Mesendoderm (in vitro differentiated cells): ENCODE measurements around the gene MTF1.
A peak's percentile ranks its signal among the peaks of the same experiment; 100 is the strongest.

Experiments
- DNase-seq: peaks from one replicate; pipeline ENCODE4 v3.0.0; 2013
- H2AK5ac ChIP-seq: 2 replicates; pipeline ENCODE4 v1.6.1; 2013; ENCODE audit warnings: low read length, inconsistent platforms
- H2BK120ac ChIP-seq: 2 replicates; pipeline ENCODE4 v1.6.1; 2013; ENCODE audit warnings: low read depth, mild to moderate bottlenecking, low read length, moderate library complexity, mixed read lengths
- H2BK15ac ChIP-seq: replicated peaks from 2 replicates; pipeline ENCODE4 v1.6.1; 2013; ENCODE audit warnings: low read depth, mild to moderate bottlenecking, moderate library complexity
- H2BK5ac ChIP-seq: 2 replicates; pipeline ENCODE4 v1.6.1; 2013; ENCODE audit warnings: low read length, inconsistent platforms
- H3K18ac ChIP-seq: 2 replicates; pipeline ENCODE4 v1.6.1; 2013; ENCODE audit warnings: mild to moderate bottlenecking, low read length, mixed read lengths
- H3K23ac ChIP-seq: one replicate; pipeline ENCODE4 v1.6.1; 2013; ENCODE audit warnings: low read length
- H3K27ac ChIP-seq: 2 replicates; pipeline ENCODE4 v1.5.1; 2013; ENCODE audit warnings: low read depth, mild to moderate bottlenecking, inconsistent platforms, low read length, moderate library complexity
- H3K27me3 ChIP-seq: 2 replicates; pipeline ENCODE4 v1.6.1; 2013; ENCODE audit warnings: low read length, control low read depth, mild to moderate bottlenecking, inconsistent platforms; ENCODE audit not compliant: insufficient read depth, poor library complexity
- H3K36me3 ChIP-seq: 2 replicates; pipeline ENCODE4 v1.6.1; 2013; ENCODE audit warnings: low read length, inconsistent platforms; ENCODE audit not compliant: control insufficient read depth, insufficient read depth
- H3K4ac ChIP-seq: one replicate; pipeline ENCODE4 v1.6.1; 2013; ENCODE audit warnings: low read depth, mild to moderate bottlenecking, low read length, moderate library complexity
- H3K4me1 ChIP-seq: 2 replicates; pipeline ENCODE4 v1.6.1; 2013; ENCODE audit warnings: low read depth, low read length, inconsistent platforms; ENCODE audit not compliant: control insufficient read depth
- H3K4me2 ChIP-seq: 2 replicates; pipeline ENCODE4 v1.6.1; 2013; ENCODE audit warnings: low read length
- H3K4me3 ChIP-seq: 2 replicates; pipeline ENCODE4 v1.5.1; 2013; ENCODE audit warnings: mild to moderate bottlenecking, low read length
- H3K56ac ChIP-seq: one replicate; pipeline ENCODE4 v1.6.1; 2013; ENCODE audit warnings: low read length
- H3K79me1 ChIP-seq: 2 replicates; pipeline ENCODE4 v1.6.1; 2013; ENCODE audit warnings: low read length, inconsistent platforms
- H3K79me2 ChIP-seq: 2 replicates; pipeline ENCODE4 v1.6.1; 2013; ENCODE audit warnings: mild to moderate bottlenecking, low read length; ENCODE audit not compliant: control insufficient read depth, insufficient read depth
- H3K9ac ChIP-seq: 2 replicates; pipeline ENCODE4 v1.6.1; 2013; ENCODE audit warnings: low read length, inconsistent platforms
- H4K5ac ChIP-seq: one replicate; pipeline ENCODE4 v1.6.1; 2013; ENCODE audit warnings: low read length
- H4K8ac ChIP-seq: one replicate; pipeline ENCODE4 v1.6.1; 2013; ENCODE audit warnings: low read depth, mild to moderate bottlenecking, control low read depth, low read length, moderate library complexity
- WGBS: extraction: QIAGEN DNeasy Blood & Tissue Kit; methylation state at CpG from one replicate; pipeline ENCODE4 v1.1.7; 2013; ENCODE audit warnings: low lambda C conversion rate, missing lambda C conversion rate; ENCODE audit not compliant: insufficient coverage; ENCODE audit errors: extremely low coverage; 5-methylcytosine and 5-hydroxymethylcytosine counted together

Gene MTF1

DNA sequence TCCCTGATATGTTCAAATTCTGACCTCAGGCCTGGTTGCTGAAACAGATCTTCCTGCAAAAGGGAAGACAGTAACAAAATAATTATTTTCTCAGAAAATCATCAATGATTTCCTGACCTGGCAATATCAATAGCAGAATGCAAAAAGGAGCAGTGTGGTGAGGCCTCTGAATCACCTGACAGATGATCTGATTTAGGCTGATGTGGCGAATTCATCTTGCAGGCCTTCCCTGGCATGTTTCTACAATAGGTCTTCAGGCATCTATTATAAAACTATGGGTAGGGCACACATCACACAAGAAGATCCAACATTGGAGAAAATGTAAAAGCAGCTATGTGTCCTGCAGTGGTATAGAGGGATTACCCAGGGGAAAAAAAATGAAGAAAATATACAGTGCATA, 7.1 kb upstream of the MTF1 start:
- no peak for DNase-seq
- Histone ChIP-seq H3K79me1 (no peaks in the 10 kb centered on the region), H4K5ac (no peak overlapping the region), H3K79me2 (no peaks in the 10 kb centered on the region), H3K23ac (no peak overlapping the region), H3K27ac (no peak overlapping the region), H3K18ac (no peak overlapping the region), H3K27me3 (no peaks in the 10 kb centered on the region), H3K36me3 (peaks cover 2% of the 10 kb centered on the region), H4K8ac (no peak overlapping the region), H3K56ac (no peak overlapping the region), H3K4me3 (no peak overlapping the region), H2BK5ac (no peak overlapping the region), H2BK120ac (no peak overlapping the region), H3K9ac (no peak overlapping the region), H3K4ac (no peak overlapping the region), H2BK15ac (no peak overlapping the region), H3K4me1 (no peaks in the 10 kb centered on the region), H3K4me2 (no peak overlapping the region), H2AK5ac (no peak overlapping the region)
- WGBS = no CpG with 5 or more reads among the region's 1 CpG

DNA sequence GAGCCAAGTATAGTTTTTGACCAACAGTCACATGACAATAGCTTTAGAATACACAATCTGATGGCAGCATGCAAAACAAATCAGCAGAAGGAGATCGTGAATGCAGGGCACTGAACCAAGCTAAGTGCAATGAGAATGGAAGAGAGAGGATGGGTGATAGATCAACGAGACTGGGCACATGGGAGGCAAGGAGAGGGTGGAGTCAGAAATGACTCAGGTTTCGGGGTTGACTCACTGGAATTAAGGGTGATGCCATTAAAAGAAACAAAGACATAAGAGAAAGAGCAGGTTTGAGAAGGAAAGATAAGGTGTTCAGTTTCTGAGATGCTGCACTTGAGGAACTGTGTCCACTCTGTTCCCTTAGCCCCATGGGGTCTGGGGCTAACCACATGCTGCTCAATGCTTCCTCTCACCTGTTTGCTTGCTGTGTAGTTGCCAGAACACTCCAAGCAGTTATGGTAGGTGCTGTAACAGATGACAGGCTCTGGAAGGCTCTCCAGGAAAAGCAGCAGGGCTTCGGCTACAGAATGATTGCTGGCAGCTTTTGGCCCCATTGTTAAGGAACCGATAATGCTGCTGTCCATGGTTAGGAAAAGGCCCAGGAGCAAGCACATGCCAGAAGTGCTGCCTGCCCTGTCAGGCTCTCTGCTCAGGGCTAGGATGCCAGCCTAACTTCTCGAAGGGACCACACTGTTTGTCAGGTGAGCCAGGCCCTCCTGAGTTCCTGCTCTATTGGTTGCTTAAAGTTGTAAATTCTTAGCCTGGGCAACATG, 6.1 kb upstream of the MTF1 start:
- H3K27me3 ChIP-seq = no peaks in the 10 kb centered on the region
- H2BK5ac ChIP-seq = no peak overlapping the region
- no peak overlapping the region for H3K27ac ChIP-seq
- no peak overlapping the region for H2BK120ac ChIP-seq
- peaks cover 2% of the 10 kb centered on the region for H3K36me3 ChIP-seq
- no peak overlapping the region for H4K8ac ChIP-seq
- no peak for DNase-seq
- no peak overlapping the region for H2BK15ac ChIP-seq
- WGBS = no CpG with 5 or more reads among the region's 6 CpGs
- H3K9ac ChIP-seq = no peak overlapping the region
- no peak overlapping the region for H3K23ac ChIP-seq
- no peak overlapping the region for H4K5ac ChIP-seq
- no peak overlapping the region for H2AK5ac ChIP-seq
- no peaks in the 10 kb centered on the region for H3K4me1 ChIP-seq
- no peak overlapping the region for H3K18ac ChIP-seq
- H3K4me2 ChIP-seq = no peak overlapping the region
- no peaks in the 10 kb centered on the region for H3K79me2 ChIP-seq
- no peak overlapping the region for H3K4me3 ChIP-seq
- no peaks in the 10 kb centered on the region for H3K79me1 ChIP-seq
- no peak overlapping the region for H3K56ac ChIP-seq
- H3K4ac ChIP-seq = no peak overlapping the region

DNA sequence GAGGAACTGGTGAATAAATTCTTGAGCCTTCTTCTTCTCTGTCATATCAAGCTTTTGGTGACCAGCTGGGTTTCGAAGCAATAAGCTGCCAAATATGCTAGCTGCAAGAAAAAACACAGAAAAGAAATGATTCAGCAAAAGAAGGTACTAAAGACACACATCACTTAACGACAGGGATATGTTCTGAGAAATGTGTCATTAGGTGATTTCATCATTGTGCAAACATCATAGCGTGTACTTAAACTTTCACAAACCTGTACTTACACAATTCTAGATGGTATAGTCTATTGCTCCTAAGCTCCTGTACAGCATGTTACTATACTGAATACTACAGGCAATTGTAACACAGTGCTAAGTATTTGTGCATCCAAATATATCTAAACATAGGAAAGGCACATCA, 2.9 kb upstream of the MTF1 start:
- H2BK15ac ChIP-seq = no peak overlapping the region
- no peak overlapping the region for H3K4me2 ChIP-seq
- no peaks in the 10 kb centered on the region for H3K27me3 ChIP-seq
- peaks cover 3% of the 10 kb centered on the region for H3K79me1 ChIP-seq
- H2AK5ac ChIP-seq = no peak overlapping the region
- peaks cover 2% of the 10 kb centered on the region for H3K36me3 ChIP-seq
- no peak overlapping the region for H3K23ac ChIP-seq
- no peak for DNase-seq
- H3K56ac ChIP-seq = no peak overlapping the region
- peaks cover 11% of the 10 kb centered on the region for H3K79me2 ChIP-seq
- H2BK5ac ChIP-seq = no peak overlapping the region
- H3K18ac ChIP-seq = no peak overlapping the region
- H4K8ac ChIP-seq = no peak overlapping the region
- H3K4me3 ChIP-seq = no peak overlapping the region
- no peak overlapping the region for H2BK120ac ChIP-seq
- H3K9ac ChIP-seq = no peak overlapping the region
- no CpG with 5 or more reads among the region's 3 CpGs for WGBS
- H3K4me1 ChIP-seq = peaks cover 1% of the 10 kb centered on the region
- no peak overlapping the region for H3K4ac ChIP-seq
- H4K5ac ChIP-seq = no peak overlapping the region
- H3K27ac ChIP-seq = no peak overlapping the region

DNA sequence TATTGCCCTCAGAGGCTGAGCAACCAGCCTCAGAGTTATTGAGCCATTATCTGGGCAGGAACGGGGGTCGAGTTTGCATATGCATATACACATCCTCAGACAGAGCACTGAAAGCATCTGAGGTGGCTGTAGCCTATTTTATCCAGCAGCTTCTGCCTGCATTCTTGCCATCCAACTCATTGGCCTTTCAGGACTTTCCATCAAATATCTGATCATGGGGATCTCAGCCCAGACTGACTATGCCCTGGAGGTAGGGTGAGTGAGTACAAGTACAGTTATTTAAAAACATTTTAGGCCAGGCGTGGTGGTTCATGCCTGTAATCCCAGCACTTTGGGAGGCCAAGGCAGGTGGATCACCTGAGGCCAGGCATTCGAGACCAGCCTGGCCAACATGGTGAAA, 1.8 kb upstream of the MTF1 start:
- no peak overlapping the region for H4K5ac ChIP-seq
- no peak for DNase-seq
- WGBS = no CpG with 5 or more reads among the region's 4 CpGs
- H4K8ac ChIP-seq = no peak overlapping the region
- peaks cover 5% of the 10 kb centered on the region for H3K79me1 ChIP-seq
- H3K56ac ChIP-seq = no peak overlapping the region
- no peak overlapping the region for H3K27ac ChIP-seq
- no peak overlapping the region for H3K4me3 ChIP-seq
- peaks cover 1% of the 10 kb centered on the region for H3K4me1 ChIP-seq
- no peak overlapping the region for H2BK15ac ChIP-seq
- no peak overlapping the region for H3K9ac ChIP-seq
- H3K79me2 ChIP-seq = peaks cover 11% of the 10 kb centered on the region
- H3K18ac ChIP-seq = no peak overlapping the region
- no peak overlapping the region for H2AK5ac ChIP-seq
- H3K36me3 ChIP-seq = peaks cover 2% of the 10 kb centered on the region
- H2BK120ac ChIP-seq = no peak overlapping the region
- no peak overlapping the region for H3K4ac ChIP-seq
- H3K4me2 ChIP-seq = no peak overlapping the region
- H3K23ac ChIP-seq = no peak overlapping the region
- no peaks in the 10 kb centered on the region for H3K27me3 ChIP-seq
- no peak overlapping the region for H2BK5ac ChIP-seq

DNA sequence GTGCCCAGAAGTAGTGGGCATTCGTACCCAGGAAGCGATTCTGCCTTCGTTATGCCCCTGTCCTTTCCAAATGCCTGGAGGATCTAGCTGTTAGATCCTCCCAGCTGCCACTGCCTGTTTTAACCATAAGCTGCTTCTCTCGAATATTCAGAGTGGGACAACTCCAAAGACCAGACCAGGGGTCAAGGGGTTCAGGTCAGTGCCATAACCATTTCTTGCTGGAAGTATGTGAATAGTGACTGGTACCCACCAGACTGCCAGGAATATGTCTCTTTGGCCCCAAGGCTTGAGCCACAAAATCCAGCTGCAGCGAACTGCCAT, 914 bp upstream of the MTF1 start:
- Histone ChIP-seq H3K27ac (no peak overlapping the region), H3K4me3 (no peak overlapping the region), H3K79me1 (peaks cover 5% of the 10 kb centered on the region), H3K79me2 (peaks cover 11% of the 10 kb centered on the region), H2BK15ac (no peak overlapping the region), H3K27me3 (no peaks in the 10 kb centered on the region), H3K4me2 (peak overlapping the region; percentile 71), H4K5ac (no peak overlapping the region), H3K36me3 (peaks cover under 1% of the 10 kb centered on the region), H2BK5ac (no peak overlapping the region), H2AK5ac (no peak overlapping the region), H3K4ac (no peak overlapping the region), H3K9ac (peak overlapping the region; percentile 97), H4K8ac (no peak overlapping the region), H2BK120ac (no peak overlapping the region), H3K18ac (no peak overlapping the region), H3K4me1 (peaks cover 1% of the 10 kb centered on the region), H3K23ac (no peak overlapping the region), H3K56ac (peak overlapping the region; percentile 79)
- DNase-seq = no peak
- WGBS = no CpG with 5 or more reads among the region's 5 CpGs

DNA sequence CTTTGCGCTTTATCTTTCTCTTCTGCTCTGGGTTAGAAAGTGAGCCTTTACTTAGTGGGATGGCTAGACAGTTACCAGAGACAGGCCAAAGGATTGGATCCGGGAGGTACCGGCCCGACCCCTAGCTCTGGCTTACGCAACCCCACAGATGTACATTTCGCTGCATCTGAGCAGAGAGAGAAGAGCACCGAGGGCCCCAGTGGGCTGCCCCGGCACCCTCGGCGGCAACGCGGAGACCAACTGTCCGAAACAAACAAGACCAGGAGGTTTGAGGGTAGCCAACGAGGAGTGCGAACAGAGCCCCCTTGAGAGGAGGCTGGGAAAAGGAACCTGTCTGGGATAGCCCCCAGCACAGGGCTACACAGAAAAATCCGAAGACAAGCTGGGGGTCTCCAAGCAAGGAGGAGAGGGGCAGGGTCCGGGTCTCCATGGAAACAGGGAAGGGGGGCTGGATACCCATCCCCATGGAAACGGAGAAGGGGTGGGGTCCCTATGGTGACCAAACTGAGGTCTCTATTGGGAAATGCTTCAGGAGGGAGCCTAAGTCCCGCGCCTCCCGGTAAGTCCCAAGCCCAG, 373 bp downstream of the MTF1 start:
- Histone ChIP-seq H4K5ac (no peak overlapping the region), H2BK15ac (no peak overlapping the region), H3K79me2 (peaks cover 11% of the 10 kb centered on the region), H3K4ac (no peak overlapping the region), H3K4me2 (peak overlapping the region; percentile 69), H3K79me1 (peaks cover 7% of the 10 kb centered on the region), H2BK5ac (no peak overlapping the region), H3K56ac (peak overlapping the region; percentile 80), H3K27ac (no peak overlapping the region), H3K4me3 (peak overlapping the region; percentile 97), H3K27me3 (no peaks in the 10 kb centered on the region), H3K36me3 (peaks cover 2% of the 10 kb centered on the region), H3K9ac (peak overlapping the region; percentile 79), H3K18ac (no peak overlapping the region), H3K23ac (no peak overlapping the region), H2BK120ac (no peak overlapping the region), H2AK5ac (no peak overlapping the region), H3K4me1 (peaks cover 1% of the 10 kb centered on the region), H4K8ac (no peak overlapping the region)
- no CpG with 5 or more reads among the region's 21 CpGs for WGBS
- DNase-seq = no peak
